Suprapubic skin (tissue), 4 donors: Measurements from ENCODE around the gene LRRC4C. TPM values are rescaled to one million over a fixed set of nuclear protein-coding genes. Genes with fewer than 3 reads are reported as not detected.

Experiments
- DNase-seq, 2 donors: peaks; one replicate each; pipeline ENCODE4 v3.0.0-alpha.2; 2019; ENCODE audit warnings: low spot score in 2 of 2
- H3K27ac ChIP-seq: fragments of 200-600 bp; sonication (generic); one replicate; pipeline ENCODE4 v1.5.1; 2019
- H3K27me3 ChIP-seq: fragments of 200-600 bp; sonication (generic); one replicate; pipeline ENCODE4 v1.5.1; 2019
- H3K36me3 ChIP-seq: fragments of 200-600 bp; sonication (generic); one replicate; pipeline ENCODE4 v1.5.1; 2019
- H3K4me1 ChIP-seq: fragments of 200-600 bp; sonication (generic); one replicate; pipeline ENCODE4 v1.5.1; 2019
- H3K4me3 ChIP-seq: fragments of 200-600 bp; sonication (generic); one replicate; pipeline ENCODE4 v1.5.1; 2019; ENCODE audit warnings: mild to moderate bottlenecking
- H3K9me3 ChIP-seq: fragments of 200-600 bp; sonication (generic); one replicate; pipeline ENCODE4 v1.5.1; 2019
- CTCF ChIP-seq, 2 donors: fragments of 200-600 bp in 1 of 2; fragments of 450-650 bp in 1 of 2; sonication (generic) in 1 of 2; IDR thresholded peaks; one replicate each; pipeline ENCODE4 v1.5.1; 2016 to 2019; ENCODE audit warnings: antibody characterized with exemption in 2 of 2, mild to moderate bottlenecking in 1 of 2, moderate library complexity in 1 of 2
- EP300 ChIP-seq: sonication (generic); formaldehyde crosslinking; IDR thresholded peaks from one replicate; pipeline ENCODE4 v1.6.1; 2017; ENCODE audit warnings: antibody characterized with exemption
- POLR2A ChIP-seq, 2 donors: fragments of 450-650 bp; IDR thresholded peaks; one replicate each; pipeline ENCODE4 v1.6.1; 2017; ENCODE audit warnings: antibody characterized with exemption in 2 of 2, mild to moderate bottlenecking in 2 of 2, moderate library complexity in 2 of 2
- POLR2AphosphoS5 ChIP-seq, 3 donors: sonication (generic); formaldehyde crosslinking; IDR thresholded peaks; one replicate each; pipeline ENCODE4 v1.6.1; 2017; ENCODE audit warnings: antibody characterized with exemption in 3 of 3
- WGBS: methylation state at CpG from one replicate; pipeline ENCODE4 v1.1.5; 2018; 5-methylcytosine and 5-hydroxymethylcytosine counted together
- total RNA-seq, 4 donors: library from RNA; depleted of rRNA; stranded (reverse); fragments of >200 nt; gene quantifications; one replicate each; pipeline ENCODE4 v1.1.0, GENCODE V29; 2016

The LRRC4C gene
- total RNA-seq, 4 donors from 2014 or later: 0.19 to 1.1 (median 0.60) TPM; not detected in 1

DNA sequence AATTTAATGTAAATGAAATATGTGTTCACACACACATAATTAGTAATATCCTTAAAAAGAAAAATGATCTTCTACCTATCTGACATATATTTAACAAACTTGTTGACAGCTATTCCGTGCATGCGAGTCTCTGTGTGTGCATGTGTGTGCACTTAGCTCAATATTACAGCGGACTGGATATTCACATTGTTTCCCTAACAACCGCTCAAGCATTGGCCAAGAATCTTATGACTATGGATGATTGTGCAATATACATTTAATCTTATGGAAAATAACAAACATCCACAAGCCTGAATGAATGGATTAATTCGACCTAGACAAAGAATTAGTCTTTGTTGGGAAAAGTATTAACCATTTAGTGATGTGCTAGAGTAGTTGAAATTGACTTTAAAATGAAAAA, 1078.6 kb downstream of the LRRC4C start:
- TF ChIP-seq EP300: no peak
- Histone ChIP-seq H3K4me3 (no peak overlapping the region), H3K36me3 (no peaks in the 10 kb centered on the region), H3K4me1 (no peaks in the 10 kb centered on the region), H3K9me3 (no peaks in the 10 kb centered on the region), H3K27me3 (no peaks in the 10 kb centered on the region), H3K27ac (no peak overlapping the region)
- WGBS: 53% methylated on average over 5 of the region's 5 CpGs
- DNase-seq: no peak

DNA sequence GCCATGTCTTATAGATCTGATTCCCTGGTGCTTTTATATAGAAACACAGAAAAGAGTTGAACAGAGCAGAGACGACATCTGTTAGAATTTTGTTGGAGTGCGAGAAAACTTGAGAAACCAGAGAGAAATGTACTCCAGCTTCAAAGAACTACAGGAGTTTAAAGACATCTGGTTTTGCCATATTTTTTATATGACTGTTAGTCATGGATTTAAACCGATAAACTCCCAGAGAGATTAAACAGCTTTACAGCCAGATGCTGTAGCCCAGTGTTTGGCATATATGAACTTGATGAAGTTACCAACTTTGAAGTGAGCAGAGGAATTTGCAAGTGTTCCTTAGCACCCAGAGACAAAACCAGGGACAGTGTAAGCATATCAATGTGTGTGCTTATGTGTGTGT, 1083.1 kb downstream of the LRRC4C start:
- H3K9me3 ChIP-seq: no peaks in the 10 kb centered on the region
- TF ChIP-seq POLR2AphosphoS5 (IDR thresholded peaks at IDR 0.05): no peak
- no peak for TF ChIP-seq CTCF (IDR thresholded peaks at IDR 0.05)
- TF ChIP-seq EP300: no peak
- TF ChIP-seq POLR2A (IDR thresholded peaks at IDR 0.05): no peak
- no peaks in the 10 kb centered on the region for H3K27me3 ChIP-seq
- no peak overlapping the region for H3K27ac ChIP-seq
- no peaks in the 10 kb centered on the region for H3K4me1 ChIP-seq
- DNase-seq: no peak
- 66% methylated on average over 3 of the region's 3 CpGs for WGBS
- no peaks in the 10 kb centered on the region for H3K36me3 ChIP-seq
- no peak overlapping the region for H3K4me3 ChIP-seq

- Histone ChIP-seq H3K27me3 (no peaks in the 10 kb centered on the region), H3K4me1 (no peaks in the 10 kb centered on the region), H3K36me3 (no peaks in the 10 kb centered on the region), H3K9me3 (no peaks in the 10 kb centered on the region), H3K4me3 (no peak overlapping the region), H3K27ac (no peak overlapping the region)
- no peak for TF ChIP-seq CTCF (IDR thresholded peaks at IDR 0.05)
- TF ChIP-seq POLR2A (IDR thresholded peaks at IDR 0.05): no peak
- TF ChIP-seq POLR2AphosphoS5 (IDR thresholded peaks at IDR 0.05): no peak
- TF ChIP-seq EP300: no peak
- DNase-seq: no peak
- 78% methylated on average over 5 of the region's 5 CpGs for WGBS
Observed at GRCh38 chr11:40370821-40371616, 1088.4 kb downstream of the LRRC4C start.

DNA sequence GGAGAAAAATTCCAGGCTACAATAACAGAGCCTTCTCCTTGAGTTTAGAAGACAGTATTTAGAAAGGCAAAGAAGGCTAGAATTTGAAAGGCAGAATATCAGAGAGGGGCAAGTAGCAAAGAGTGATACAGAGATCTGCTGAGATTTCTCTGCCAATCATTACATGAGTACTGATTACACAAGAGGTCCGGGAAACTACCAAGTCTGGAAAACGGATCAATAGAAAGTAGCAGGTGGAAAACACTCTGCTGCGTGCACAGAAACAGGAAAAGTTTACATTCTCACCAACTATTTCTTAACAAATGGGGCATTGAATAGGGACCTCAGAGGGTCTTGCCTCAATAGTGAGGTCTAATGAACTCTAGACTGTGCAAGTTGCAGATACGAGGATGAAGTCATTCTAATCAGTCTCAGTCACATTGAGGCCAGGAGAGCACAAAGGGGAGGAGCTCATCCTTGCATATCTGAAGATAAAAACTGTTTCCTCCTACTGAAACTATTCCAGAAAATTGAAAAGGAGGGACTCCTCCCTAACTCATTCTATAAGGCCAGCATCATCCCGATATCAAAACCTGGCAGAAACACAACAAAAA, 1099.2 kb downstream of the LRRC4C start:
- H3K36me3 ChIP-seq: no peaks in the 10 kb centered on the region
- TF ChIP-seq POLR2A (IDR thresholded peaks at IDR 0.05): no peak
- no peak for TF ChIP-seq CTCF (IDR thresholded peaks at IDR 0.05)
- WGBS: 81% methylated on average over 5 of the region's 5 CpGs
- DNase-seq: no peak
- H3K4me1 ChIP-seq: no peaks in the 10 kb centered on the region
- H3K9me3 ChIP-seq: peaks cover 3% of the 10 kb centered on the region
- no peak overlapping the region for H3K27ac ChIP-seq
- no peaks in the 10 kb centered on the region for H3K27me3 ChIP-seq
- H3K4me3 ChIP-seq: no peak overlapping the region

- TF ChIP-seq EP300 (no peak), CTCF (IDR thresholded peaks at IDR 0.05) (no peak), POLR2A (IDR thresholded peaks at IDR 0.05) (no peak), POLR2AphosphoS5 (IDR thresholded peaks at IDR 0.05) (no peak)
- H3K9me3 ChIP-seq: peaks cover 3% of the 10 kb centered on the region
- no peaks in the 10 kb centered on the region for H3K27me3 ChIP-seq
- no peaks in the 10 kb centered on the region for H3K4me1 ChIP-seq
- no peaks in the 10 kb centered on the region for H3K36me3 ChIP-seq
- H3K4me3 ChIP-seq: no peak overlapping the region
- H3K27ac ChIP-seq: no peak overlapping the region
- WGBS: 86% methylated on average over 4 of the region's 4 CpGs
- no peak for DNase-seq
Observed at GRCh38 chr11:40354121-40354520, 1105.3 kb downstream of the LRRC4C start.
